ENCODE measurements around the gene NMT2.
A peak's percentile ranks its signal among the peaks of the same experiment; 100 is the strongest.

The NMT2 gene

GRCh38 chr10:15118615-15119014 is 49.9 kb downstream of the NMT2 start:
- peaks cover 33 to 50% (median 42%) of the 10 kb centered on the region in 3 donors for H3K36me3 ChIP-seq

GRCh38 chr10:15116225-15116624 is 52.3 kb downstream of the NMT2 start:
- no peak for TF ChIP-seq CTCF (IDR thresholded peaks at IDR 0.05)
- Histone ChIP-seq H3K27me3 (no peaks in the 10 kb centered on the region), H3K4me3 (no peak overlapping the region), H3K9me3 (no peaks in the 10 kb centered on the region), H3K27ac (no peak overlapping the region), H3K36me3 (peaks cover 39 to 63% (median 48%) of the 10 kb centered on the region in 3 donors), H3K4me1 (no peaks in the 10 kb centered on the region)
- intact Hi-C loops (cut with DNase I; ENCODE audit: low total_unique reads): no loop called here
- DNase-seq: no peak

More at GRCh38 chr10:15118615-15119014, 49.9 kb downstream of the NMT2 start:
- no peak for TF ChIP-seq CTCF (IDR thresholded peaks at IDR 0.05)
- Histone ChIP-seq H3K4me3 (no peak overlapping the region), H3K27me3 (no peaks in the 10 kb centered on the region), H3K27ac (no peak overlapping the region), H3K9me3 (no peaks in the 10 kb centered on the region), H3K4me1 (peaks cover 0 to 5% (median 0%) of the 10 kb centered on the region in 4 donors)
- intact Hi-C loops (cut with DNase I; ENCODE audit: low total_unique reads): no loop called here
- no peak for DNase-seq

- intact Hi-C loops (cut with DNase I; ENCODE audit: low total_unique reads): no loop called here
- no peak for TF ChIP-seq CTCF (IDR thresholded peaks at IDR 0.05)
- peaks cover 44 to 79% (median 49%) of the 10 kb centered on the region in 3 donors for H3K36me3 ChIP-seq
Observed at GRCh38 chr10:15113766-15114165, 54.7 kb downstream of the NMT2 start.

GRCh38 chr10:15112657-15113056 is 55.8 kb downstream of the NMT2 start:
- intact Hi-C loops (cut with DNase I; ENCODE audit: low total_unique reads): no loop called here
- peaks cover 44 to 79% (median 46%) of the 10 kb centered on the region in 3 donors for H3K36me3 ChIP-seq
- H3K27ac ChIP-seq: no peak overlapping the region
- no peaks in the 10 kb centered on the region for H3K9me3 ChIP-seq
- DNase-seq: no peak
- no peaks in the 10 kb centered on the region for H3K27me3 ChIP-seq
- H3K4me1 ChIP-seq: no peaks in the 10 kb centered on the region
- no peak overlapping the region for H3K4me3 ChIP-seq
- TF ChIP-seq CTCF (IDR thresholded peaks at IDR 0.05): no peak

More at GRCh38 chr10:15113766-15114165, 54.7 kb downstream of the NMT2 start:
- Histone ChIP-seq H3K4me3 (no peak overlapping the region), H3K27me3 (no peaks in the 10 kb centered on the region), H3K4me1 (no peaks in the 10 kb centered on the region), H3K9me3 (no peaks in the 10 kb centered on the region), H3K27ac (no peak overlapping the region)
- no peak for DNase-seq

- Histone ChIP-seq H3K4me1 (peaks cover 0 to 4% (median 0%) of the 10 kb centered on the region in 4 donors), H3K4me3 (no peak overlapping the region), H3K9me3 (no peaks in the 10 kb centered on the region), H3K27me3 (no peaks in the 10 kb centered on the region), H3K27ac (peak overlapping the region in 1 of 2 donors; percentile 25), H3K36me3 (peaks cover 34 to 89% (median 51%) of the 10 kb centered on the region in 3 donors)
- peak; percentile 75 to 80 for DNase-seq
- intact Hi-C loops (cut with DNase I; ENCODE audit: low total_unique reads): no loop called here
- peak; percentile 89 to 90 for TF ChIP-seq CTCF (IDR thresholded peaks at IDR 0.05)
Observed at GRCh38 chr10:15106352-15107013, 62.0 kb downstream of the NMT2 start.
